Mesendoderm (in vitro differentiated cells): ENCODE results near the gene GUCA1A.

Source experiments
- DNase-seq: peaks from one replicate; pipeline ENCODE4 v3.0.0; 2013
- H2AK5ac ChIP-seq: 2 replicates; pipeline ENCODE4 v1.6.1; 2013; ENCODE audit warnings: low read length, inconsistent platforms
- H2BK120ac ChIP-seq: 2 replicates; pipeline ENCODE4 v1.6.1; 2013; ENCODE audit warnings: low read depth, mild to moderate bottlenecking, low read length, moderate library complexity, mixed read lengths
- H2BK15ac ChIP-seq: replicated peaks from 2 replicates; pipeline ENCODE4 v1.6.1; 2013; ENCODE audit warnings: low read depth, mild to moderate bottlenecking, moderate library complexity
- H2BK5ac ChIP-seq: 2 replicates; pipeline ENCODE4 v1.6.1; 2013; ENCODE audit warnings: low read length, inconsistent platforms
- H3K18ac ChIP-seq: 2 replicates; pipeline ENCODE4 v1.6.1; 2013; ENCODE audit warnings: mild to moderate bottlenecking, low read length, mixed read lengths
- H3K23ac ChIP-seq: one replicate; pipeline ENCODE4 v1.6.1; 2013; ENCODE audit warnings: low read length
- H3K27ac ChIP-seq: 2 replicates; pipeline ENCODE4 v1.5.1; 2013; ENCODE audit warnings: low read depth, mild to moderate bottlenecking, inconsistent platforms, low read length, moderate library complexity
- H3K27me3 ChIP-seq: 2 replicates; pipeline ENCODE4 v1.6.1; 2013; ENCODE audit warnings: low read length, control low read depth, mild to moderate bottlenecking, inconsistent platforms; ENCODE audit not compliant: insufficient read depth, poor library complexity
- H3K36me3 ChIP-seq: 2 replicates; pipeline ENCODE4 v1.6.1; 2013; ENCODE audit warnings: low read length, inconsistent platforms; ENCODE audit not compliant: control insufficient read depth, insufficient read depth
- H3K4ac ChIP-seq: one replicate; pipeline ENCODE4 v1.6.1; 2013; ENCODE audit warnings: low read depth, mild to moderate bottlenecking, low read length, moderate library complexity
- H3K4me1 ChIP-seq: 2 replicates; pipeline ENCODE4 v1.6.1; 2013; ENCODE audit warnings: low read depth, low read length, inconsistent platforms; ENCODE audit not compliant: control insufficient read depth
- H3K4me2 ChIP-seq: 2 replicates; pipeline ENCODE4 v1.6.1; 2013; ENCODE audit warnings: low read length
- H3K4me3 ChIP-seq: 2 replicates; pipeline ENCODE4 v1.5.1; 2013; ENCODE audit warnings: mild to moderate bottlenecking, low read length
- H3K56ac ChIP-seq: one replicate; pipeline ENCODE4 v1.6.1; 2013; ENCODE audit warnings: low read length
- H3K79me1 ChIP-seq: 2 replicates; pipeline ENCODE4 v1.6.1; 2013; ENCODE audit warnings: low read length, inconsistent platforms
- H3K79me2 ChIP-seq: 2 replicates; pipeline ENCODE4 v1.6.1; 2013; ENCODE audit warnings: mild to moderate bottlenecking, low read length; ENCODE audit not compliant: control insufficient read depth, insufficient read depth
- H3K9ac ChIP-seq: 2 replicates; pipeline ENCODE4 v1.6.1; 2013; ENCODE audit warnings: low read length, inconsistent platforms
- H4K5ac ChIP-seq: one replicate; pipeline ENCODE4 v1.6.1; 2013; ENCODE audit warnings: low read length
- H4K8ac ChIP-seq: one replicate; pipeline ENCODE4 v1.6.1; 2013; ENCODE audit warnings: low read depth, mild to moderate bottlenecking, control low read depth, low read length, moderate library complexity
- WGBS: extraction: QIAGEN DNeasy Blood & Tissue Kit; methylation state at CpG from one replicate; pipeline ENCODE4 v1.1.7; 2013; ENCODE audit warnings: low lambda C conversion rate, missing lambda C conversion rate; ENCODE audit not compliant: insufficient coverage; ENCODE audit errors: extremely low coverage; 5-methylcytosine and 5-hydroxymethylcytosine counted together

Gene GUCA1A

DNA sequence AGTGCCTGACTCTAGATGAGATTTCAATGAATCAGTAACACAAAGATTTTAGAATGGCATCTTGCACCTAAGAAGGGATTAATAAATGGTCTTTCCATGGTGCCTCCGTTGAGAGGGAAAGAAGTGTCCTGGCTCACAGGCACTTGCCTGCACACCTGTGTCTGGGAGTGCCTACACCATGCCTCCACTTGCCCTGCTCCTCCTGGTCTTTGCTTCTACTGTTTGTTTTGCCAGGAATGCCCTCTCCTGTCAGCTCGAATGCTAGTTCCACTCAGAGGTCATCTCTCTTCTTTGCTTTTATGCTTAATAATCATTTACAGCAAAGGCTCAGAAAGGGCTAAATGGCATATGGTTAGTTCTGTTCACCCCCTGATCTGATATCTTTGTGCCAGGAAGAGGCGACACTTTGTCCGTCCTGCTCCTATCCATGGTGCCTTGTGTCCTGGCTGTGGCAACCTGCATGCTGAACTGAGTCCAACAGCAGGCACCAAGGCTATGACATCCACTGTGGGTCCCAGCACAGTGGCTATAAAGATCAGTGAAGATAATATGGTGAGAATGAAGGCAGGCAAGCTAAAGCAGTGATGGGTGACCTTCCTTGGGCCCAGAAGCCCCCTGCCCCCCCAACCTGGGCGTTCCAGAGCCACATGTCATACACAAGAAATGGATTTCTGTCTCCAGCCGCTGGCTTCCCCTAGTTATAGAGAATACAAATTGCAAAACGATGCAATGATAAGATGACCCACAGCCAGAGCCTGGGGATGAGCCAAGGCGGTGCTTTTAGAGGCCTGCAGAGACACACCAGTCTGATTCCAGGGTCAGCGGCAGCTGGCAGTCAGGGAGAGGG lies 32.2 kb upstream of the GUCA1A start:
- Histone ChIP-seq H4K5ac (no peak overlapping the region), H3K9ac (peak overlapping the region; percentile 92), H3K4me3 (peak overlapping the region; percentile 91), H3K79me1 (peaks cover 11% of the 10 kb centered on the region), H3K36me3 (no peaks in the 10 kb centered on the region), H3K4me1 (peaks cover 28% of the 10 kb centered on the region), H3K23ac (no peak overlapping the region), H4K8ac (no peak overlapping the region), H3K27me3 (no peaks in the 10 kb centered on the region), H2BK5ac (peak overlapping the region; percentile 46), H3K79me2 (peaks cover 35% of the 10 kb centered on the region), H2AK5ac (peak overlapping the region; percentile 33), H3K18ac (peak overlapping the region; percentile 81), H3K4me2 (peak overlapping the region; percentile 92), H3K27ac (peak overlapping the region; percentile 64), H2BK15ac (no peak overlapping the region), H3K4ac (no peak overlapping the region), H3K56ac (peak overlapping the region; percentile 89), H2BK120ac (no peak overlapping the region)
- no CpG with 5 or more reads among the region's 9 CpGs for WGBS
- DNase-seq, result no peak

DNA sequence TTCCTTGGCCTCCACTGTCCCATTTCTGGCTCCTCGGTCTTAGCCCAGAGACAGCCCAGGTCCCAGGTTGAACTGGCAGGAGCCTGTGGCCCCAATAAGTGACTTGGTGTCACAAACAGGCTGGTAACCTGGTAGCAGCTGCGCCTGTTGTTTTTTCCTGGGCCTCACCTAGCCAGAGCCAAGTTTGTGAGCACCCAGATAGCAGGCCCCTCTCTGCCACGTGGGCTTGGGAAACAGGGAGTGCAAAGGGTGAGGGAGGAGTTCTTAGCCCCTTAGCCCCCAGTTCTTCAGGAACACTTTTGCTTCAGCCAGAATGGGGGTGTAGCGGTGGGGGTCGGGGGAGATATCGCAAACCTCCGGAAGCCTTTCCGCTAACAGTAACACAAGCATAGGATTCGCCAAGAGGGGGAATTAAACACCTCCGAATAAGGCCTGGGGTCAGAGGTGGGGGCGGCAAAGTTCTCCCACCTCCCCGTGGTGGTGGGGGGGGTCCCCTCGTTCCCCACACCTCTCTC lies 31.5 kb upstream of the GUCA1A start:
- peak overlapping the region; percentile 81 for H3K18ac ChIP-seq

DNA sequence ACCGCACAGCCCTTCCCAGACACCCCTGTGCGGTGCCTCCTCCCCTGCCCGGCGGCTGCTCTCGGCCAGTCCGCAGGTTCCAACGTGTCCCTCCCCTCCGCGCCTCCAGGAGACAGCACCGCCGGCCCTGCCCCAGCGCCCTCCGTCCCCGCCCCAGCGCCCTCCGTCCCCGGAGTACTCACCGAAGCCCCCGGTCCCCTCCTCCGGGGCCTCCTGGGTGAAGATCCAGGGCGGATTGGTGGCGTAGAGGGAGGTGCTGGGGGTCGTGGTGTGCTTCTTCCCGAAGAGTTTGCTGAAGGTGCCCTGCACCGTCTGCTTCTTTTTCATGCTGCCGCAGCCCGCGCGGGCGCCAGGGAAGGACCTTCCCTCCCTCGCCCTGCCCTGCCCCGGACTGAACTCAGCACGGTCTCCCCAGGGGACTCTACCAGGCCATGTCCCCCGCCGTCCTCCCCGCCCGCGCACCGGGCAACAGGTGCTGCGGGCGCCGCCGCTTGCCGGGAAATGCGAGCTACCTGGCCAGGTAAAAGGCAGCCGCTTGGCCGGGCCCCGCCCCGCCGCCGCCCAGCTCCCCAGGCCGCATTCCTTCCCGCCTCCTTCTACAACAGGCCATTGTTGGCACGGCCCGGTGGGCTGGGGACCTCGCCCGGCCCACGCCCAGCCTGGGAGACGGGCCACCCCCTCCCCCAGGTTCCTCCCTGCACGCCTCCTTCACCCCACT lies 30.9 kb upstream of the GUCA1A start, which contains the start of gene C6orf132:
Gene C6orf132, minus strand, starts transcription at position 503 of the 718 bp plus-strand sequence. Its CDS starts 176 bp downstream, at position 327.
- Histone ChIP-seq H3K9ac (peak within 1 kb of the TSS; percentile 92), H4K5ac (peak within 1 kb of the TSS; percentile 40), H2AK5ac (peak within 1 kb of the TSS; percentile 93), H3K23ac (peak within 1 kb of the TSS; percentile 97), H2BK15ac (no peak within 1 kb of the TSS), H3K56ac (peak within 1 kb of the TSS; percentile 89), H4K8ac (no peak within 1 kb of the TSS), H3K4me1 (peaks cover 21% of the 10 kb centered on the region), H3K4ac (peak within 1 kb of the TSS; percentile 66), H3K79me1 (peaks cover 11% of the 10 kb centered on the region), H3K4me3 (peak within 1 kb of the TSS; percentile 91), H3K36me3 (no peaks in the 10 kb centered on the region), H2BK5ac (peak within 1 kb of the TSS; percentile 94), H2BK120ac (no peak within 1 kb of the TSS), H3K27ac (peak within 1 kb of the TSS; percentile 64), H3K27me3 (no peaks in the 10 kb centered on the region), H3K79me2 (peaks cover 33% of the 10 kb centered on the region), H3K4me2 (peak within 1 kb of the TSS; percentile 92), H3K18ac (peak within 1 kb of the TSS; percentile 81)
- DNase-seq, result peak; percentile 74
- no CpG with 5 or more reads among the region's 60 CpGs for WGBS

More for the DNA sequence above, 31.5 kb upstream of the GUCA1A start:
- Histone ChIP-seq H4K8ac (no peak overlapping the region), H3K56ac (peak overlapping the region; percentile 89), H3K79me2 (peaks cover 33% of the 10 kb centered on the region), H3K36me3 (no peaks in the 10 kb centered on the region), H3K4me1 (peaks cover 25% of the 10 kb centered on the region), H3K27ac (peak overlapping the region; percentile 64), H4K5ac (peak overlapping the region; percentile 40), H2BK5ac (peak overlapping the region; percentile 50), H3K4me2 (peak overlapping the region; percentile 92), H2AK5ac (peak overlapping the region; percentile 33), H2BK15ac (no peak overlapping the region), H3K79me1 (peaks cover 11% of the 10 kb centered on the region), H3K4ac (peak overlapping the region; percentile 66), H3K27me3 (no peaks in the 10 kb centered on the region), H3K23ac (peak overlapping the region; percentile 97), H3K9ac (peak overlapping the region; percentile 92), H3K4me3 (peak overlapping the region; percentile 91), H2BK120ac (no peak overlapping the region)
- WGBS, result no CpG with 5 or more reads among the region's 13 CpGs
- peak; percentile 49 for DNase-seq

DNA sequence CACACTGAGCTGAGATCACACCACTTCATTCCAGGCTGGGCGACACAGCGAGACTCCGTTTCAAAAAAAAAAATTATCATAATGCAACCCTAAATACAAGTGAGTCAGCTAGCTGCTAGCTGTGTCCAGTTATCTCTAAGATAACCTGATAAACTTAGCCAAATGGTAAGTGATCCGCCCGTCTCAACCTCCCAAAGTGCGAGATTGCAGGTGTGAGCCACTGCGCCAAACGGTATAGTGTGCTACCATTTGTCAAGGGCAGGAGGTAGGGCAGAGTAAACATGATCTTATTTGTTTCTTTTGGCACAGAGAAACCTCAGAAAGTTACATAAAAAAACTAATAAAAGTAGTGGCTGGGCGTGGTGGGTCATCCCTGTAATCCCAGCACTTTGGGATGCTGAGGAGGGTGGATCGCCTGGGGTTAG lies 26.0 kb upstream of the GUCA1A start:
- no peak overlapping the region for H4K5ac ChIP-seq
- no peak overlapping the region for H3K27ac ChIP-seq
- H3K4me2 ChIP-seq, result no peak overlapping the region
- peak; percentile 82 for DNase-seq
- H2AK5ac ChIP-seq, result no peak overlapping the region
- no peak overlapping the region for H4K8ac ChIP-seq
- no peak overlapping the region for H3K4me3 ChIP-seq
- no peak overlapping the region for H3K23ac ChIP-seq
- H3K79me2 ChIP-seq, result peaks cover 2% of the 10 kb centered on the region
- no peak overlapping the region for H2BK120ac ChIP-seq
- H3K4me1 ChIP-seq, result peaks cover 2% of the 10 kb centered on the region
- H3K9ac ChIP-seq, result no peak overlapping the region
- H3K18ac ChIP-seq, result no peak overlapping the region
- no peak overlapping the region for H2BK15ac ChIP-seq
- no CpG with 5 or more reads among the region's 10 CpGs for WGBS
- H3K56ac ChIP-seq, result no peak overlapping the region
- H2BK5ac ChIP-seq, result no peak overlapping the region
- no peaks in the 10 kb centered on the region for H3K27me3 ChIP-seq
- H3K36me3 ChIP-seq, result no peaks in the 10 kb centered on the region
- no peaks in the 10 kb centered on the region for H3K79me1 ChIP-seq
- no peak overlapping the region for H3K4ac ChIP-seq

DNA sequence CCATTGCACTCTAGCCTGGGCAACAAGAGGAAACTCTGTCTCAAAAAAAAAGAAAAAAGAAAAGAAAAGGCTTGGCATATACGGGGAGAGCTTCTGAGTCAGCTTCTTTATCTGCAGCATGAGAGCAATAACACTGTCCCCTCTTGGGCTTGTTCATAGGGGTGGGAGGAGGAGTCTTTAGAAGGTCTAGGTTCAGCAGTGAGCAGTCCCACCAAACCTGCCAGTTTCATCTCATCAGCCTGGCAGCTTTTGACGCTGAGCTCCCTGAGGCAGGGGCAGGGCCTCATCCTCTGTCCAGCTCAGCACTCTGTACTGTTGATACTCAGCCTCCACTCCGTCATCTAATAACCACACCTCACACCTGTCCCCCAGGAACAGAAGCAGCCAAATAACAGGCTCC lies 25.1 kb upstream of the GUCA1A start:
- Histone ChIP-seq H4K8ac (no peak overlapping the region), H4K5ac (no peak overlapping the region), H3K4me2 (no peak overlapping the region), H2BK120ac (no peak overlapping the region), H3K27me3 (no peaks in the 10 kb centered on the region), H3K9ac (peak overlapping the region; percentile 5), H3K36me3 (no peaks in the 10 kb centered on the region), H3K27ac (peak overlapping the region; percentile 1), H3K23ac (no peak overlapping the region), H3K4me3 (no peak overlapping the region), H3K79me2 (no peaks in the 10 kb centered on the region), H3K79me1 (no peaks in the 10 kb centered on the region), H2BK15ac (no peak overlapping the region), H3K56ac (peak overlapping the region; percentile 63), H2AK5ac (no peak overlapping the region), H3K4me1 (no peaks in the 10 kb centered on the region), H3K18ac (peak overlapping the region; percentile 0), H3K4ac (peak overlapping the region; percentile 41), H2BK5ac (peak overlapping the region; percentile 36)
- no CpG with 5 or more reads among the region's 3 CpGs for WGBS
- DNase-seq, result no peak
